ENCODE data around the gene MCM3AP. TPM values are rescaled to one million over a fixed set of nuclear protein-coding genes. Genes with fewer than 3 reads are reported as not detected.

Gene MCM3AP
- total and polyA plus RNA-seq, 4 donors: 15.5 to 58.1 (median 33.5) TPM

GRCh38 chr21:46328151-46328550, 42.7 kb upstream of the MCM3AP start:
- H3K9ac ChIP-seq (ENCODE audit: low read depth in 1 of 2, low read length in 2 of 2): no peak overlapping the region
- no peak overlapping the region for H3K27ac ChIP-seq (ENCODE audit: low read depth in 1 of 2, low read length in 2 of 2)
- no peaks in the 10 kb centered on the region for H3K9me3 ChIP-seq (ENCODE audit: control insufficient read depth in 4 of 4, low read length in 3 of 4)
- no peak for DNase-seq (ENCODE audit: low spot score)
- no peaks in the 10 kb centered on the region for H3K27me3 ChIP-seq (ENCODE audit: control insufficient read depth in 4 of 4, insufficient read depth in 4 of 4, low read length in 3 of 4)
- H3K4me3 ChIP-seq (ENCODE audit: low read depth in 1 of 3, low read length in 3 of 3): no peak overlapping the region
- TF ChIP-seq, protein P1, sequence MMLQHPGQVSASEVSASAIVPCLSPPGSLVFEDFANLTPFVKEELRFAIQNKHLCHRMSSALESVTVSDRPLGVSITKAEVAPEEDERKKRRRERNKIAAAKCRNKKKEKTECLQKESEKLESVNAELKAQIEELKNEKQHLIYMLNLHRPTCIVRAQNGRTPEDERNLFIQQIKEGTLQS (IDR thresholded peaks at IDR 0.05): no peak
- TF ChIP-seq FOXA2 (IDR thresholded peaks at IDR 0.05): no peak
- TF ChIP-seq SP1 (IDR thresholded peaks at IDR 0.05): no peak
- TF ChIP-seq HNF4G (IDR thresholded peaks at IDR 0.05): no peak
- no peak for TF ChIP-seq ZBTB33 (IDR thresholded peaks at IDR 0.05)
- TF ChIP-seq FOXA1 (IDR thresholded peaks at IDR 0.05): no peak
- no peak for TF ChIP-seq RAD21 (IDR thresholded peaks at IDR 0.05)
- TF ChIP-seq YY1 (IDR thresholded peaks at IDR 0.05): no peak
- no peak for TF ChIP-seq EGR1 (IDR thresholded peaks at IDR 0.05; ENCODE audit: low read depth in 2 of 2)
- WGBS: 79% methylated on average over 5 of the region's 5 CpGs
- H3K36me3 ChIP-seq (ENCODE audit: control insufficient read depth in 4 of 4, insufficient read depth in 3 of 4, low read depth in 1 of 4, low read length in 3 of 4): peaks cover 2 to 8% (median 5%) of the 10 kb centered on the region in 4 donors
- H3K4me1 ChIP-seq (ENCODE audit: control insufficient read depth in 4 of 4, insufficient read depth in 4 of 4, low read length in 3 of 4): peaks cover under 1 to 17% (median 10%) of the 10 kb centered on the region in 4 donors

- H3K9ac ChIP-seq (ENCODE audit: low read depth in 1 of 2, low read length in 2 of 2): no peak overlapping the region
- H3K27me3 ChIP-seq (ENCODE audit: control insufficient read depth in 4 of 4, insufficient read depth in 4 of 4, low read length in 3 of 4): no peaks in the 10 kb centered on the region
- no peak for DNase-seq (ENCODE audit: low spot score)
- H3K9me3 ChIP-seq (ENCODE audit: control insufficient read depth in 4 of 4, low read length in 3 of 4): no peaks in the 10 kb centered on the region
- peaks cover 2 to 8% (median 5%) of the 10 kb centered on the region in 4 donors for H3K36me3 ChIP-seq (ENCODE audit: control insufficient read depth in 4 of 4, insufficient read depth in 3 of 4, low read depth in 1 of 4, low read length in 3 of 4)
- TF ChIP-seq TAF1 (conservative IDR thresholded peaks at IDR 0.05) (no peak), CTCF (IDR thresholded peaks at IDR 0.05; ENCODE audit: low read depth, low read length, missing input control) (no peak), REST (IDR thresholded peaks at IDR 0.05) (no peak), GABPA (IDR thresholded peaks at IDR 0.05 in 1 of 2, conservative IDR thresholded peaks at IDR 0.05 in 1 of 2) (no peak), NR2F2 (IDR thresholded peaks at IDR 0.05) (no peak), HNF4G (IDR thresholded peaks at IDR 0.05) (no peak), FOXA2 (IDR thresholded peaks at IDR 0.05) (no peak), HNF4A (conservative IDR thresholded peaks at IDR 0.05) (no peak), EGR1 (IDR thresholded peaks at IDR 0.05; ENCODE audit: low read depth in 2 of 2) (no peak), RXRA (IDR thresholded peaks at IDR 0.05) (no peak), YY1 (IDR thresholded peaks at IDR 0.05) (no peak), FOXA1 (IDR thresholded peaks at IDR 0.05) (no peak), RAD21 (IDR thresholded peaks at IDR 0.05) (no peak), JUND (IDR thresholded peaks at IDR 0.05) (no peak), MAX (IDR thresholded peaks at IDR 0.05) (no peak)
- TF ChIP-seq, protein P1 (IDR thresholded peaks at IDR 0.05): no peak
- WGBS: 94% methylated on average over 4 of the region's 4 CpGs
- H3K4me3 ChIP-seq (ENCODE audit: low read depth in 1 of 3, low read length in 3 of 3): no peak overlapping the region
- H3K27ac ChIP-seq (ENCODE audit: low read depth in 1 of 2, low read length in 2 of 2): no peak overlapping the region
- peaks cover 3 to 21% (median 15%) of the 10 kb centered on the region in 4 donors for H3K4me1 ChIP-seq (ENCODE audit: control insufficient read depth in 4 of 4, insufficient read depth in 4 of 4, low read length in 3 of 4)
These were observed 42.3 kb upstream of the MCM3AP start for GRCh38 chr21:46327711-46328110.

Measured in liver (tissue), 9 donors.